GM12875 (cell line): ENCODE measurements around the gene SNRNP48.

Experiments
- H3K4me3 ChIP-seq: one replicate; pipeline ENCODE4 v1.5.1; 2011; ENCODE audit warnings: low read depth, low read length, control low read depth
- TF ChIP-seq, protein P1 (sequence below): IDR thresholded peaks from 2 replicates; pipeline ENCODE4 v1.5.1; 2011; ENCODE audit warnings: low read depth, mild to moderate bottlenecking, control low read depth, inconsistent platforms, low read length, moderate library complexity, borderline replicate concordance; ENCODE audit not compliant: insufficient read depth

Gene SNRNP48

DNA sequence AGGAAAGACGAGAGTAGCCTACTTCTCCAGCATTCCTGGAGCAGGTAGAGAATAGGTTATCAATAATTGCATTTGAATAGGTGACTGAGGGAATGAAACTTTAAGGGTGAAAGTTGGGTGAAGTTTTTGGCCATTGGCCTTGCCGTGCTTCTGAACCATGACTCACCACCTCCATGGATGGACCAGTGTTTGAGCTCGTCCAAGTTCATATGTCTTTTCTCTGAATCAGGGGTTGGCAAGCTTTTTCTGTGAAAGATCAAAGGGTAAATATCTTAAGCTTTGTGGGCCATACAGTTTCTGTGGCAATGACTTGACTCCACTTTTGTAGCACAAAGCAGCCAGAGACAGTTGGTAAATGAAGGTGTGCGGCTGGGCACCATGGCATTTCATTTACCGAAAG is 31.8 kb downstream of the SNRNP48 start:
- H3K4me3 ChIP-seq: no peak overlapping the region
- TF ChIP-seq, protein P1, sequence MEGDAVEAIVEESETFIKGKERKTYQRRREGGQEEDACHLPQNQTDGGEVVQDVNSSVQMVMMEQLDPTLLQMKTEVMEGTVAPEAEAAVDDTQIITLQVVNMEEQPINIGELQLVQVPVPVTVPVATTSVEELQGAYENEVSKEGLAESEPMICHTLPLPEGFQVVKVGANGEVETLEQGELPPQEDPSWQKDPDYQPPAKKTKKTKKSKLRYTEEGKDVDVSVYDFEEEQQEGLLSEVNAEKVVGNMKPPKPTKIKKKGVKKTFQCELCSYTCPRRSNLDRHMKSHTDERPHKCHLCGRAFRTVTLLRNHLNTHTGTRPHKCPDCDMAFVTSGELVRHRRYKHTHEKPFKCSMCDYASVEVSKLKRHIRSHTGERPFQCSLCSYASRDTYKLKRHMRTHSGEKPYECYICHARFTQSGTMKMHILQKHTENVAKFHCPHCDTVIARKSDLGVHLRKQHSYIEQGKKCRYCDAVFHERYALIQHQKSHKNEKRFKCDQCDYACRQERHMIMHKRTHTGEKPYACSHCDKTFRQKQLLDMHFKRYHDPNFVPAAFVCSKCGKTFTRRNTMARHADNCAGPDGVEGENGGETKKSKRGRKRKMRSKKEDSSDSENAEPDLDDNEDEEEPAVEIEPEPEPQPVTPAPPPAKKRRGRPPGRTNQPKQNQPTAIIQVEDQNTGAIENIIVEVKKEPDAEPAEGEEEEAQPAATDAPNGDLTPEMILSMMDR: no peak

DNA sequence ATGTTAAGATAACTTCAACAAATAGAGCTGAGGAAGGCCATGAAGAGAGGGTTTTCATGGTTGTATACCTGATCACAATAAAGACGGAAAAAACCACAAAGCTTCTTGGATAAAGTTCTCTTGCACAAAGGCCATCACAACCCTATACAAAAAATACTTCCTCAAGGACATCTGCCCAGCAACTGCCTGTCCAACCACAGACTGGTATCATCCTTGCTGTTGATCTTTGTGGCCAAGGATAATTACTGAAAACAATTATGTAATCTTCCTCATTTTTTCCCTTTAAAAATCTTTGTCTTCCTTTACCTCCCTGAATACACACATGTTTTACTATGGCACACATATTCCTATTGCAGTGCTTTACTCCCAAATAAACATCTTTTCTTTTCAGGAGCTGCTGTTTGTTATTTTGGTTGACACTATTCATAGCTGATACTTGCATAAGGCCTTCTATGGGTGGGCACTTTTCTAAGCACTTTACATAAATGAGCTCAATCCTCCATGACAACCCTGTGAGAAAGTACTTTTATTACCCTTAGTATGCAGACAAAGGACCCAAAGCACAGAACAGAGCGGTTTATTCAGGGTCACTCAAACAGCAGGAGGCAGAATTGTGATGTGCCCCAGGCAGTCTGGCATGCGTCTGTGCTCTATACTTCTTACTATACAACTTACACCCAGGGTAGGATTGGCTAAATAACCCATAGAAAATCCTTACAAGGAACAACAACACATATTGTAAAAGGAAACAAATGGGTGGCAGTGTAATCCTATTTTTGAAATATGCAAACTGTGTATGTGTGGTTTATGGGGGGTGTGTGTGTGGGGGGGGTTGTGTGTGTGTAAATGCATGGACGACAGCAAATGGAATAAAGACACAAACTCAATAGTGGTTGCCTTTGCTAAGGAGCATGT is 35.1 kb downstream of the SNRNP48 start:
- H3K4me3 ChIP-seq: no peak overlapping the region
- TF ChIP-seq, protein P1: no peak

DNA sequence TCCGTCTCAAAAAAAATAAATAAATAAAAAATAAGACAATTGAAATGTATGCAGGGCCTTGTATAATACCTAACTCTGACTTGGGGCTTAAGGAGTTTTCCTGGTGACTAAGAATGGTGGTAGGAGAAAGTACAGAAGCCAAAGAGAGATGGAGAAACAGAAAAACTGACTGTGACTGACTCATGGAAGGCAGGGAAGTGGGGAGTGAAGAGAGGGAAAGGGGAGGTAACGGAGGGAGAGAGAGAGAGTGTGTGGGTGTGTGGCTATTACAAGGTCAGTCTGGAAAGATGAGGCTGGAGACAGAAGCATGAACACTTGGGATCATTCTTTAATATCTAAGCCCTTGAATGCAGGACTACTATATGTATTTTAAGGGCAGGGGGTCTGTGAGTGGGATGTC is 38.5 kb downstream of the SNRNP48 start:
- TF ChIP-seq, protein P1: no peak
- H3K4me3 ChIP-seq: no peak overlapping the region

DNA sequence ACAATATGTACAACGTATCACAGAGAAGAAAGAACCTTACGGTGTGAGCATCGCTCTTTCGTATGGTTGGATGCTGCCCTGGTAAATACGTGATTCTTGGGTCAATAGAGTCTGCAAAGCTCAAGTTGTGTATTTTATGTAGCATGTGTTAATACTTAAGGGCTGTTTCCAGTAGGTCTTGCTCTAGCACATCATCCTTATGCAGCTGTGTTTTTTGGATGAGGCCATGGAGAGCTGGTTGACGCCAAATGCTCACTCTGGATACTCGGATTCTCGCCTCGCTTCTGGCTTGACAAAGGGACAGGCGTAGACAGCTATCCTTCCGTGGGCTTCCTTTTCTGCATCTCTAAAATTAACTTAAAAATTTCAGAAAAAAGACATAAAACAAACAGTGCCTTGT is 38.9 kb downstream of the SNRNP48 start:
- H3K4me3 ChIP-seq: no peak overlapping the region
- TF ChIP-seq, protein P1: no peak

DNA sequence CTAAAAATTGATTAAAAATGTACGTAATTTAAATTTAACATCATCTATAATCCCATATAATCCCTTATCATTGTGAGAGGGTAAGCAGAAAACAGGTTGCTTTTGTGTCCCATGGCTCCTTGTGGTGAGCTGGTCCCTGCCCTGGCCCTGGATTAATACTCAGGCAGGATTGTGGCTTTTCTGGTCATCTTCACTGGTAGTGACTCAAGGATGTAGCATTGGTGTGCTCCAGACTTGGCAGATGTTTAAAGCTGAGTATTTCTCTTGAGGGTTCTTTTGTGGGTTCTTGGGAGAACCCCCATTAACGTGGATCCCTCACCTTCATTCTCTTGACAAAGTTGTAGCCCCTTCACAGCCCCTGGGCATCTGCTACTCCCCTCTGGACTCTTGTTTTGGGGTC is 39.3 kb downstream of the SNRNP48 start:
- H3K4me3 ChIP-seq: no peak overlapping the region
- TF ChIP-seq, protein P1: no peak

DNA sequence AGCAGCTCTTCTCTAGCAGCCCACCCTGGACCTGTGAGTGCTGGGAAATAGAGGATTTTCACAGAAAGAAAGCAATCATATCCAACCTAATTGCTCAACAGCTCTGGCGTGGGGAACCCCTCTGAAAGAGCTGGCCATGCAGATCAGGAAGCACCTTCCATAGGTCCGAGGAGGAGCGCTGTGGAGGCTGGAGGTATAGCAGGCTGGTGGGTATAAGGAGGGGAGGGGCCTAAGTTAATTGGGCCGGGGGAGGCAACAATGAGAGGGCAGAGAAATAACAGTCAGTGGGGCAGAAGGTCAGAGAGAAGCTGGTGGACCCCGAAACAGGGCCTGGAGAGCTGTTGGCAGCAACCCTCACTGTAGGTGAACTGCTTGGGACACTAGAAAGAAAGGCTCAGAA is 40.8 kb downstream of the SNRNP48 start:
- TF ChIP-seq, protein P1: no peak
- no peak overlapping the region for H3K4me3 ChIP-seq

DNA sequence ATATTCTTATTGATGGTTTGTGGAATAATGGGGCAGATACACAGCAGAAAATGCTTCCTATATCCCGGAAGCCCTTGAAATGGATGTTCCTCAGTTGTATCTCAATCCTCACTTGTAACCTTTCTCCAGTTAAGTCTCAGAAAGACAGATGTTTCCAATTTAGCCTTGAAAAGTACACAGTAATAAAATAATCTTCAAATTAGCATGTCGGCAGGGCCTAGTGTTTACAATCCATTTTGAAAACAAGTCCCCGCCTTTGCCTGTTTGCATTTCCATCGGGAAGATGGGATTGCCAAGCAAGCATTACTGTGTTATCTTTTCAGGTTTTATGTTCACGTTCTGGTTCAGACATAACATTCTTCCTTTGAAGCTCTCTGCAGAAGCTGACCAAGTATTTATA is 41.5 kb downstream of the SNRNP48 start:
- no peak overlapping the region for H3K4me3 ChIP-seq
- TF ChIP-seq, protein P1: no peak
